HG02943 (cell line): ENCODE measurements around the gene POU6F2.

Source experiments
- ATAC-seq: cut with Tn5 transposase; IDR thresholded peaks from one replicate; pipeline ENCODE4 v1.9.1; 2021; ENCODE audit warnings: mild to moderate bottlenecking, low read depth, moderate library complexity; ENCODE audit not compliant: unreplicated experiment

The POU6F2 gene

GRCh38 chr7:39465055-39465929 lies 487.6 kb downstream of the POU6F2 start:
- no peak for ATAC-seq

DNA sequence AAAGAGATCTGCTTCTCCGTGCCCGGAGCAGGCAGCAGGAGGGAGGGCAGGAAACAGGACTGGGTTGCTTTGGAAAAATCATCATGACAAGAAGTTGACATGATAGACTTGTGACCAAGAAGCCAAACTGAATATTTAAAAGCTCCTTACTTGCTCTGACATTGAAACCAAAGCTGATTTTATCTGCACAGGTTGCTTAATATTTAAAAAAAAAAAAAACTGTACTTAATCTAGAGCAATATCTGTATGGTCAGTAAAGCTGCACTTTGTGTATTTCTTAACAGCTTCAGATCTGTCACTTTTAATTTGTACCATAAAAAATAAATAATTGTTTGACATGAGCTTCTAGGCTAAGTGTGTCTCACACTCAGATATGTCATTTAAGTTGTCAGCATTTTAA lies 490.6 kb downstream of the POU6F2 start:
- no peak for ATAC-seq

DNA sequence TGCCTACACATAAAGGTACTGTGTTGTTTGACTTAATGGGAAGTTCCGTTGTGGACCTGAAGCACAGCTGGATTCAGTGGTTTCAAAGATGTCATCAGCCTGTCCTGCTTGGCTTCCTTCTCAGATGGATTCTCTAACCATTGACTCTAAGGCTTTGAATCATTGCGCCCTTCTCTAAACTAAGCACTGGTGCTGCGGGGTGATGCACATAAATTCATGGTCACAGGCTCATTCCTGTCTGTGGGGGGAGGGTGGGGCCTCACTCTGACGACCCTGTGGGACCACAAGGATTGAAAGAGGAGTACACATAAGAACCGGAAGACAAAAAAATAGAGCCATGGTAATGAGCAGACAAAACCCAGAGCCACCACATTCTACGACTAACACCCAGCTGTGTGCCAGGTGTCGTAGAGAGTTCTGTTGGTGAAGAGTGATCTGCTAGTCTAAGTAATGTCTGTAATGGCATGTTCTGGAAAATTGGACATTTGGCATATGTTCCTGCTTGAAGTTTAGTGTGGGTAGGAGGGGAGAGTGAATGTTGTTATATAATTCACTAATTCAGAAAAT lies 491.2 kb downstream of the POU6F2 start:
- ATAC-seq = no peak

DNA sequence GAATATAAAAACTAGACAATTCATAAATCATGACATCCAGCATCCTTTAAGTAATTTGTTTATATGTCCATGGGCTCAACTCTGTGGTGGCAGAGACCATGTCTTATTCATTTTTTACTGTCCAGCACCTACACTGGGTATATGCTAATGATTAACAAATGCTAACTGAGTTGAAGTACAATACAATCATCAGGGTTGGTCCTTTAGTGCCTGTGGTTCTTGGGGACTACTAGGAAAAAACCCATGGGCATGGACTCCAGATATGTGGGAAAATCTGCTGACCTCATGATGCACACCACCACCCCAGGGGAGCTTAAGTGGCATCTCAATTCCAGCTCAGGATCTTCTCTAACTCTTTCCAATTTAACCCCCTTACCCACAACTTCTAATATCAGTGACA lies 503.2 kb downstream of the POU6F2 start:
- ATAC-seq = no peak

DNA sequence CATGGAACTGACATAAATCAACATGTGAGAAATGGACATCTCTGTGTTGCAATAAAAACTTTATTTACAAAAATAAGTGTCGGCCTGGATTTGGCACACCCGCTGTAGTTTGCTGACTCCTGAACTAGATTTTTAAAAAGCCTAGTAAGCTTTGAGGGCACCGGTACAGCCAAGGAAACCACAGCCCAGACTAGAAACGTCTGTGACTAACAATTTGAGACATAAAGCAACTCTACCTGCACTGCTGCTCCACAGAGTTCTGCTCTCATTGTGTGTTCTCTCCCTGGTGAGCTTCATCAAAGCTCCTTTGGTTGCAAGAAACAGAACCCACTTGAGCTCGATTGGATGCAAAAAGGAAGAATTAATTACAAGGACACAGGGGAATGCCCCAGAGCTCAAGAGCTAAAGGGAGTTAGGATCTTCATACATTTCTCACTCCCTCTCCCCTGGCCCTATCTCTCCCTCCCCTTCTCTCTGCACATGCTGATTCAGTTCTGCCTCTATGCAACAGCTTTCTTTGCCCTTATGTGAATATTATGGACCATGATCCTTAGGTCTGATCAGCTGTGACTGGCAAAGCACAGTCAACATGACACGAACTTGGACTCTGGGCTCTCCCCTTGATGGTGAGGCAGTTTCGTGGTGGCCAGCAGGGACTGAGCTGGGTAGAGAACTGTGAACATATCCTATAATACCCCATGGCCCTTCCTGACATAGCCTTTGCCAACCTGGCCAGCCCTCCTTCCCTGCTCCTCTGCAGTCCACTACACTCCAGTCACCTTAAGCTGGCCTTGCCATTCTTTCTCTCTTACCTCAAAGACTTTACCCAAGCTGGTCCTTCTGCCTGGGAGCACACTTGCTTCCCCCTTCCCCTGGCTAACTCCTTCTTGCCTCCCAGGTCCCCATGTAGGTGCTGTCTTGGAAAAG lies 511.0 kb downstream of the POU6F2 start:
- no peak for ATAC-seq

DNA sequence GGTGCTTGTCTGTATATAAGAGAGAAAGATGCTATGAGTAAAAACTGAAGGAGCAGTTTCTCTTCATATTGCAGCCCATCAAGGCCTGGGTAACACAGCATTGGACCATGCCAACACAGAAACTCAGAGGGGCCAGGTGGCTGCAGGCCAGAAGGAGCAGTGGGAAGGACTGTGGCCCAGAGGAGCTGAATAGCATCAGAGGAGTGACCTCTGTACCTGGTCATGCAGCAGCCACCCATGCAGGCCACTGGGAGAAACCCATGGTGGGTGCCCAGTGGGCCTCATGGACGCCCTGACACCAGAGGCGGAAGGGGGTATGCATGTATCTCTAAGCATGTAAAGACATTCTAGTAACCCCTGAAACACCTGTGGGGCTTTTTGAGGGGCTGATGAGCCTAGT lies 512.6 kb downstream of the POU6F2 start:
- no peak for ATAC-seq

DNA sequence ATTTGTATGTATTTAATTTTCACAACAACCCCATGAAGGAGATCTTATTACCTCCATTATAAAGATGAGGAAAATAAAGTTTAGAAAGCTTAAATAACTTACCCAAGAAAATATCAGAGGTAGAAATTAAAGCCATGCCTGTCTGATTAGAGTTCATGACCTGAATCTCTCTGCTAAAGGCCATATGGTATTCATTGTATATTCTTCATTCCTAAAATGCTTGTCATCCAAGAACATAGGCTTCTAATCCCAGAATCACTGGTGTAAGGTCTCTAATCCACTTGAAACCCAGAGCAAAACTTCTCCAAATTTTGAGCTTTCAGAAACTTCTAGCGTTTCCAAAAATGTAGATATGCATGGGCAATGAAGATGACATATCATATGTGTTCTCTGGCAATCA lies 516.2 kb downstream of the POU6F2 start:
- ATAC-seq = no peak

DNA sequence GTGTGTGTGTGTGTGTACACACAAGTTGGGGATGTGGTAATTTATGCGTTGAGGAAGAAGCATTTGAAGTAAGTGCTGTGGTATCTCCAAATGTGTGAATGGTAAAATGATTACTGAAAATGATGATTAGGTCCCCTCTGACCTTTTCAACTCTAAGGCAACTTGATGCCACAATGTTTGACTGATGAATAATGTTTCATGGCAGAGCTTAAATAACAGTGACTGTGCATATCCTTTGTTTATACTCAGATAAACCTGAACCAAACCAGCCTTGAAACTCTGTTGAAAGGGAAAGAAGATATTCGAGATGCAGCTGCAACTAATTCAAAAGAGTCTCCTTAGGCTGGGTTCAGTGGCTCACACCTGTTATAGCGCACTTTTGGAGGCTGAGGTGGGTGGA lies 523.6 kb downstream of the POU6F2 start:
- ATAC-seq = no peak

DNA sequence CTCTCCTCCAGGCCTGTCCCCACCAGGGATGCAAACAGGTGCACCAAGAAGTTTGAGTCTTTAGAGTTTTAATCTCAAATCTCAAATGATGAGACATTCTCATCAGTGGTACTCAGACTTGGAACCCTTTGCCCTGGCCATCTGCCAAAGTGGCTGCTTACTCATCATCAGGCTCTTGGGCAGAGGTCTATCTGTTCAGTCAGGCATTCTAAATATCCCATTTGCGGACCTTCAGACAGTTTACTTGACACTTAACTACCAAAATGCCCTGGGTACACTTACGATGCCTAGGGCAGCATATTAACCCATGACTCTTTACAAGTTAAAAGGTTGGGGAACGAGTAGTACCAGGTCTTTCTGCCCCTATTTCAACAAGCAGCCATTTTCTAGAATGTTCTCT lies 527.3 kb downstream of the POU6F2 start:
- no peak for ATAC-seq

DNA sequence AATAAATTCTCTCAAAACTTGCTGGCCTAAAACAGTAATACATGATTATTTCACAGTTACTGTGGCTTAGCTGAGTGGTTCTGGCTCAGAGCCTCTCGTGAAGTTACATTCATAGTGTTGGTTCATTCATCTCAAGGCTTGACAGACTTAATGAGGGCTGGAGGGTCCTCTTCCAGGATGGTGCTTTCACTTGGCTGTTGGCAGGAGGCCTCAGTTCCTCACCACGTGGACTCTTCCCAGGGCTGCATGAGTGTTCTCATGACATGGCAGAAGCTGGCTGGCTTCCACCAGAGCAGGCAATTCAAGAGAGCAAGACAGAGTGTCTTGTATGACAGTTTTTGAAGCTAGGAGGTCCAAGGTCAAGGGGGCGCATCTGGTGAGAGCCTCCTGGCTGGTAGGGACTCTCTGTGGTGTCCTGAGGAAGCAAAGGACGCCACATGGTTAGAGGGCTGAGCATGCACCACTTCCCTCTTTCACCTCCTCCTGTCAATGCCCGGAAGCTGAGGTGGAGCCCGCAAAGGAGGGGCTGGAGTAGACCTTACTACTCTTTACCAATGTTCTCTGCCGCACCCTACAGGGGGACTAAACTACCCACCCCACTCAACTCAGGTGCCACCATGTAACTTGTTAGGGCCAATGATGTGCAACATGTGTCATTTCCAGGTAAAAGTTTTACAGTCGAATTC lies 530.3 kb downstream of the POU6F2 start:
- no peak for ATAC-seq

DNA sequence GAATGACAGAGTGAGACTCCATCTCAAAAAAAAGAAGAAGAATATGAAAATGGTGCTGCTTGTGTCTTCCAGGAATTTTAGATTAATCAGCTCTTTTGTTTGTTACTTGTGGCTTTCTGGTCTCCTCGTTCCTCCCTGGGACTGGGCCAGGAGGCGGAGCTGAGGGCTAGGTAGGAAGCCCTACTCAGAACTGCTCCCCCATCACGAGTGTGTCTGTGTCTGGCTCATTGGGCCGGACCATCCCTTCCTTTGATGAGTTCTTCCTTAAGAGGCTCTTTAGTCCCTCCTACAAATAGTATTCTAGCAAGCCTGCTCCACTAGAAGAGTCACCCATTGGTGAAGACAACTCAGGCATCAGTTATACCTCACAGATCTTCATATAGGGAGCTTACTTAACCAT lies 531.7 kb downstream of the POU6F2 start:
- ATAC-seq = no peak

DNA sequence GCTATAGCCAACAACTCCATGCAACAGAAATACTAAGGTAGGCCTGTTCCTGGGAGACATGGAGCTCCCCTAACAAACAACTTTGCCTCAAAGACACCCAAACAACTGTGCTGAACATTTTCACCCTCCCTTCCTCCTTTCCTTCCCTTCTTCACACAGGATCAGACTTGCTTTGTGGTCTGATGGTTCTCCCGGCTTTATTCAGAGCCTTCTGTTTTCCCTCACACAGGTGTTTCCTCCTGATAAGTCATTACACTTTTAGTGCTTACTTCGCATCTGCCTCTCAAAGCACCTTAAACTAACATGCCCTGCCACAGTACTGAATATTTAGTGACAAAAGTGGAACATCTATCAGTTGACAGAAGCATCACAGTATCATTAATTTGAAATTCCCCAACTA lies 532.2 kb downstream of the POU6F2 start:
- ATAC-seq = no peak

DNA sequence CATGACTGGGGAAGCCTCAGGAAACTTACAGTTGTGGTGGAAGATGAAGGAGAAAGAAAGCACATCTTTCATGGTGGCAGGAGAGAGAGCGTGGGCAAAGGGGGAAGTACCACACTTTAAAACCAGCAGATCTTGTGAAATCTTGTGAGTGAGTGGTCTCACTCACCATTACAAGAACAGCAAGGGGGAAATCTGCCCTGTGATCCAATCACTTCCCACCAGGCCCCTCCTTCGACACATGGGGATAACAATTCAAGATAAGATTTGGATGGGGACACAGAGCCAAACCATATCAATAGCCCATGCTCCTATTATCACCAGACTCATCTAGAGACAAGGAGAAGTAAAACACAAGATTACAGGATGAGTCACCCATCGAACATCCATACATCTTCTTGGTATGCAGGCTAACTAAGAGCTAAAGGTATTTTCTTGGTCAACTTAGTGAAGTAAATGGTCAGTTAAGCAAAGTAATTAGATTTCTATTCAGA lies 533.2 kb downstream of the POU6F2 start:
- ATAC-seq = no peak

DNA sequence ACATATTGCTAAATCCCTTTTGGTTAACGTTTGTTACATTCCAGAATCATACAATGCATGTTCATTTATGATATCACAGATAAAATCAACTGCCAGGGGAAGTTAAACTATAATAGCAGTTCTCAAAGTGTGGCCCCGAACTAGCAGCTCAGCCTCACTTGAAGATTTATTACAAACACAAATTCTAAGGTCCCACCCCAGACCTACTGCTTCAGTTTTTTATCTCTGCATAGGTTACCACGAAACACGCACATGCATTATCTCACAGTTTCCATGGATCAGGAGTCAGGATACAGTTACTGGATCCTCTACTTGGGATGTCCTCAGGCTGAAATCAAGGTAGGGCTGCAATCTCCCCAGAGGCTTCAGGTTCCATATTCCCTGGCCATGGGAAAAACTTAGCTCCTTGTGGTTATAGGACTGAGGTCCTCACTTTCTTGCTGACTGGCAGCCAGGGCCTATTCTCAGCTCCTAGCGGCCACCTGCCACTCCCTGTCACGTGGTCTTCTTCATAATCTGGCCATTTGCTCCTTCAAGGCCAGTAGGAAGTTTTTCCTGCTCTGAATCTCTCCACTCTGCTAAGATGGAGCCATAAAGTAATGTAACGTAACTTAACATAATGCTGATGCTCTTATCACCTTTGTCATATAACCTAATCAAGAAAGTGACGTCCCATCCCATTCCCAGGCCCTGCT lies 538.0 kb downstream of the POU6F2 start:
- ATAC-seq = no peak

DNA sequence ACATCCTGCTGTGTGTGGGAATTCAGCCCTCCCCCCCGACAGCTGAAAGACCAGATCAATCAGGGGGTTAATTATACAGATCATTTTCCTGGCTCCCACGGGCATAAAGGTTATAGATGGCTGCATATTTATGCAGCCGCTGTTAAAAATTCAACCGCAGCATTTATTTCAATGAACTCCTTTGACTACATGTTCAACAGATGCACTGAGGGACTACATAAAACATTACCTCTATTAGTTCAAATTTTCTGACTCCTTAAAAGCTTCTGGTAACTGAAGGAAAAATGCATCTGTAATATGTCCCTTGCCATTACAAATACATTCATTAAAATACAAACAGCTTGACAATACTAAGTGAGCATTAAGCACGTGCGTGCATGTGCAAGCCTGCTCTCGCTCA lies 538.8 kb downstream of the POU6F2 start:
- no peak for ATAC-seq

GRCh38 chr7:39517240-39517639 lies 539.5 kb downstream of the POU6F2 start:
- ATAC-seq = no peak
